Progenitor cell of endocrine pancreas (in vitro differentiated cells): ENCODE data around the gene AKTIP. TPM values are rescaled to one million over a fixed set of nuclear protein-coding genes. Genes with fewer than 3 reads are reported as not detected.

ENCODE experiments used
- DNase-seq: peaks from one replicate; pipeline ENCODE4 v3.0.0; 2021; ENCODE audit warnings: low spot score; ENCODE audit not compliant: unreplicated experiment
- H3K27ac Mint-ChIP-seq: 2 replicates; pipeline ENCODE4 v1.8.0; 2021; ENCODE audit warnings: mild to moderate bottlenecking, moderate library complexity, mixed read lengths
- H3K27me3 Mint-ChIP-seq: 2 replicates; pipeline ENCODE4 v1.8.0; 2021; ENCODE audit warnings: mixed read lengths
- H3K36me3 Mint-ChIP-seq: 2 replicates; pipeline ENCODE4 v1.8.0; 2022; ENCODE audit warnings: mixed read lengths; ENCODE audit not compliant: insufficient read depth
- H3K4me1 Mint-ChIP-seq: 2 replicates; pipeline ENCODE4 v1.8.0; 2021; ENCODE audit warnings: low read depth, mixed read lengths
- H3K4me3 Mint-ChIP-seq: 2 replicates; pipeline ENCODE4 v1.8.0; 2021; ENCODE audit warnings: low read depth, mild to moderate bottlenecking, moderate library complexity, mixed read lengths
- H3K9me3 Mint-ChIP-seq: 2 replicates; pipeline ENCODE4 v1.8.0; 2021; ENCODE audit warnings: low read depth, mixed read lengths
- CTCF ChIP-seq: fragments of 200-600 bp; sonication (generic); IDR thresholded peaks from one replicate; pipeline ENCODE4 v1.5.0; 2021; ENCODE audit warnings: antibody characterized with exemption, mild to moderate bottlenecking; ENCODE audit not compliant: unreplicated experiment
- total RNA-seq: library from RNA; stranded (reverse); gene quantifications from 2 replicates; pipeline ENCODE4 v1.2.1, GENCODE V29; 2021

AKTIP gene
- total RNA-seq, 1 donor from 2014 or later, result 36.5 TPM

- no peak overlapping the region for H3K27ac Mint-ChIP-seq
- TF ChIP-seq CTCF, result no peak
- no peaks in the 10 kb centered on the region for H3K27me3 Mint-ChIP-seq
- peaks cover 18% of the 10 kb centered on the region for H3K36me3 Mint-ChIP-seq
- H3K4me3 Mint-ChIP-seq, result no peak overlapping the region
- peaks cover 17% of the 10 kb centered on the region for H3K4me1 Mint-ChIP-seq
- DNase-seq, result no peak
- no peaks in the 10 kb centered on the region for H3K9me3 Mint-ChIP-seq
These were observed 4.0 kb downstream of the AKTIP start for GRCh38 chr16:53498984-53499383.

GRCh38 chr16:53495325-53495724 lies 7.7 kb downstream of the AKTIP start:
- TF ChIP-seq CTCF, result no peak
- H3K4me3 Mint-ChIP-seq, result no peak overlapping the region
- no peaks in the 10 kb centered on the region for H3K4me1 Mint-ChIP-seq
- peaks cover 29% of the 10 kb centered on the region for H3K36me3 Mint-ChIP-seq
- no peaks in the 10 kb centered on the region for H3K27me3 Mint-ChIP-seq
- no peak for DNase-seq
- H3K27ac Mint-ChIP-seq, result no peak overlapping the region
- H3K9me3 Mint-ChIP-seq, result no peaks in the 10 kb centered on the region

DNA sequence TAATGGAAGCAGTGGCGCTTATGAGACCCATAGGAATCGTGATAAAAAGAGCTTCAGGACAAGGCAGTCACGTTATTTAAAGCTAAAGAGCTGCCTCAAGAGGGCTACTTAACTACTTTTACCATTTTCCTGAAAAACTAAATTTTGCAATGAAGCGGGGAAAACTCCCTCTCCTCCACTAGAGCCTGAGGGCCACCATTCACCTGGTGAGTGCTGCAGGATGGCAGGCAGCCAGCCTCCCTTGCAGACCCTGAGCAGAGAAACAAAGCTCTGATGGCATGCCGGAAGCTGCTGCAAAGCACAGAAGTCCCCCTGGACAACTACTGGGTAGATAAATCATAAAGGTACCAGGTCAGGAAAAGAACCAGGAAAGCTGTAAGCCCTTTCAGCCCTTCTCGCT lies 8.4 kb downstream of the AKTIP start:
- Mint-ChIP-seq H3K36me3 (peaks cover 32% of the 10 kb centered on the region), H3K27me3 (no peaks in the 10 kb centered on the region), H3K4me1 (no peaks in the 10 kb centered on the region), H3K4me3 (no peak overlapping the region), H3K27ac (no peak overlapping the region), H3K9me3 (no peaks in the 10 kb centered on the region)
- no peak for TF ChIP-seq CTCF
- no peak for DNase-seq

DNA sequence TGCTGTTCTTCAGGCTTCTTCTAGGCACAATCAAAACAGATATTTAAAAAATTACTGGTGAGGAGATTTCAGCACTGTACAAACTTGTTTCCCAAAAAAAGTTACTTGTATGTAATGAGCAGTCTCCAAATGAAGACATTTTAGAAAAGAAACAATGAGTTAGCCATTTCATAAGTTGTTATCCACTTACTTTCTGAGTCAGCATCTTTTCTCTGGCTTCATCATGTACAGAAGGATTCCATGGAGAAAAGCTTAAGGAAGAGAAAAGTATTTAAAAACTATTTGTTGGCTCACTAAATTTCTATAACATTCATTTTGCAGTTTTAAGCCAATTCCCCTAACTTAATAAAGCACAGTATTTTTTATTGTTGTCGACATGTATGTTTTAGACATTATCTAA lies 10.5 kb downstream of the AKTIP start:
- Mint-ChIP-seq H3K27ac (no peak overlapping the region), H3K27me3 (no peaks in the 10 kb centered on the region), H3K9me3 (no peaks in the 10 kb centered on the region), H3K36me3 (peaks cover 32% of the 10 kb centered on the region), H3K4me1 (no peaks in the 10 kb centered on the region), H3K4me3 (no peak overlapping the region)
- no peak for TF ChIP-seq CTCF
- DNase-seq, result no peak

- H3K27ac Mint-ChIP-seq, result no peak overlapping the region
- TF ChIP-seq CTCF, result no peak
- H3K4me3 Mint-ChIP-seq, result no peak overlapping the region
- H3K4me1 Mint-ChIP-seq, result no peaks in the 10 kb centered on the region
- peaks cover 47% of the 10 kb centered on the region for H3K36me3 Mint-ChIP-seq
- no peak for DNase-seq
- H3K9me3 Mint-ChIP-seq, result peaks cover 13% of the 10 kb centered on the region
- no peaks in the 10 kb centered on the region for H3K27me3 Mint-ChIP-seq
These were observed 13.3 kb downstream of the AKTIP start for GRCh38 chr16:53489755-53490154.
